ENCODE data around the gene PPFIBP1. TPM values are rescaled to one million over a fixed set of nuclear protein-coding genes. Genes with fewer than 3 reads are reported as not detected.

PPFIBP1 gene
- total and polyA plus RNA-seq, 4 donors = 13.6 to 150 (median 63.1) TPM

- ATAC-seq (ENCODE audit: insufficient read depth, low FRiP score) (no peak), DNase-seq (no peak)
- H3K27ac ChIP-seq (ENCODE audit: low read depth in 1 of 2, low read length in 1 of 2) = no peak overlapping the region
- H3K36me3 ChIP-seq (ENCODE audit: control insufficient read depth in 4 of 4, insufficient read depth in 4 of 4, low read length in 4 of 4) = peaks cover 23 to 64% (median 32%) of the 10 kb centered on the region in 4 donors
- TF ChIP-seq, protein P1, sequence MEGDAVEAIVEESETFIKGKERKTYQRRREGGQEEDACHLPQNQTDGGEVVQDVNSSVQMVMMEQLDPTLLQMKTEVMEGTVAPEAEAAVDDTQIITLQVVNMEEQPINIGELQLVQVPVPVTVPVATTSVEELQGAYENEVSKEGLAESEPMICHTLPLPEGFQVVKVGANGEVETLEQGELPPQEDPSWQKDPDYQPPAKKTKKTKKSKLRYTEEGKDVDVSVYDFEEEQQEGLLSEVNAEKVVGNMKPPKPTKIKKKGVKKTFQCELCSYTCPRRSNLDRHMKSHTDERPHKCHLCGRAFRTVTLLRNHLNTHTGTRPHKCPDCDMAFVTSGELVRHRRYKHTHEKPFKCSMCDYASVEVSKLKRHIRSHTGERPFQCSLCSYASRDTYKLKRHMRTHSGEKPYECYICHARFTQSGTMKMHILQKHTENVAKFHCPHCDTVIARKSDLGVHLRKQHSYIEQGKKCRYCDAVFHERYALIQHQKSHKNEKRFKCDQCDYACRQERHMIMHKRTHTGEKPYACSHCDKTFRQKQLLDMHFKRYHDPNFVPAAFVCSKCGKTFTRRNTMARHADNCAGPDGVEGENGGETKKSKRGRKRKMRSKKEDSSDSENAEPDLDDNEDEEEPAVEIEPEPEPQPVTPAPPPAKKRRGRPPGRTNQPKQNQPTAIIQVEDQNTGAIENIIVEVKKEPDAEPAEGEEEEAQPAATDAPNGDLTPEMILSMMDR (IDR thresholded peaks at IDR 0.05; ENCODE audit: control extremely low read depth, extremely low read depth) = no peak
- no peak overlapping the region for H3K4me3 ChIP-seq
- no peaks in the 10 kb centered on the region for H3K4me1 ChIP-seq (ENCODE audit: control insufficient read depth in 5 of 5, insufficient read depth in 5 of 5, low read length in 5 of 5)
- H3K9ac ChIP-seq (ENCODE audit: insufficient read depth in 1 of 2, low read length in 2 of 2) = no peak overlapping the region
- no peaks in the 10 kb centered on the region for H3K9me3 ChIP-seq (ENCODE audit: control insufficient read depth in 4 of 4, insufficient read depth in 3 of 4, low read length in 3 of 4)
- H3K27me3 ChIP-seq (ENCODE audit: control insufficient read depth in 3 of 3, insufficient read depth in 3 of 3, low read length in 2 of 3) = no peaks in the 10 kb centered on the region
Observed at GRCh38 chr12:27686147-27686546, 162.1 kb downstream of the PPFIBP1 start.

GRCh38 chr12:27688671-27689070 is 164.7 kb downstream of the PPFIBP1 start:
- TF ChIP-seq, protein P1 (IDR thresholded peaks at IDR 0.05; ENCODE audit: control extremely low read depth, extremely low read depth) = no peak
- no peak overlapping the region for H3K27ac ChIP-seq (ENCODE audit: low read depth in 1 of 2, low read length in 1 of 2)
- H3K9ac ChIP-seq (ENCODE audit: insufficient read depth in 1 of 2, low read length in 2 of 2) = no peak overlapping the region
- no peaks in the 10 kb centered on the region for H3K4me1 ChIP-seq (ENCODE audit: control insufficient read depth in 5 of 5, insufficient read depth in 5 of 5, low read length in 5 of 5)
- no peaks in the 10 kb centered on the region for H3K27me3 ChIP-seq (ENCODE audit: control insufficient read depth in 3 of 3, insufficient read depth in 3 of 3, low read length in 2 of 3)
- no peak for DNase-seq
- whole genome bisulfite sequencing, 2 donors = 87 to 95% methylated on average over 3 of the region's 3 CpGs
- no peak for ATAC-seq (ENCODE audit: insufficient read depth, low FRiP score)
- no peaks in the 10 kb centered on the region for H3K9me3 ChIP-seq (ENCODE audit: control insufficient read depth in 4 of 4, insufficient read depth in 3 of 4, low read length in 3 of 4)
- no peak overlapping the region for H3K4me3 ChIP-seq
- peaks cover 22 to 58% (median 34%) of the 10 kb centered on the region in 4 donors for H3K36me3 ChIP-seq (ENCODE audit: control insufficient read depth in 4 of 4, insufficient read depth in 4 of 4, low read length in 4 of 4)

DNA sequence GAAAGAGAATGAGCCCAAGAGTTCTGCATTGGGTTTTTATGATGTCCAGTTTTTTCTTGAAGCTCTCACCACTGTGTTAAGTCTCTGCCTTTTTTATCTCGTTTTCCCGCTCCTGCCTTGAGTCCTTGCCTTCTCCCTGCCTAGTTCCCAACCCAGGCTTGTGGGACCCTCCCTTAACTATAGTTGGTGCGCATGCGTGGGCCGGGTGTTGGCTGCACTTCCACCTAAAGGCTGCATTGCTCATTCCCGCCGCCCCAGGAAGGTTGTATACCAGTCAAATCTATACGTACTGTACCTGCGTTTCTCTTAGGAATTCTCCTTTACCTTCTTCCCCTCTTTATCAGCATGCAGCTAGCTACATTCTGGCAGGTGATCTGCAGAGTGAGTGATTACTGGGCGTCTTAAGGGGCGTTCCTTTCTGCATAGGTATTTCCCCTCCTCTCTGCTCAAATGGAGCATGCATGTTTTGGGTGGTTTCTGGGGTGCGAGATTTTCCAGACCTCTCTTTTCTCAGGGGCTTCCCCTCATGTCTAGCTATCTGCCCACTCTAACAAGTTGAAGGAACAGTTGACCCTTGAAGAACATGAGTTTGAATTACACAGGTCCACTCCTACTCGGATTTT is 165.7 kb downstream of the PPFIBP1 start:
- Histone ChIP-seq H3K27me3 (ENCODE audit: control insufficient read depth in 3 of 3, insufficient read depth in 3 of 3, low read length in 2 of 3) (no peaks in the 10 kb centered on the region), H3K27ac (ENCODE audit: low read depth in 1 of 2, low read length in 1 of 2) (no peak overlapping the region), H3K9ac (ENCODE audit: insufficient read depth in 1 of 2, low read length in 2 of 2) (no peak overlapping the region), H3K4me1 (ENCODE audit: control insufficient read depth in 5 of 5, insufficient read depth in 5 of 5, low read length in 5 of 5) (no peaks in the 10 kb centered on the region), H3K36me3 (ENCODE audit: control insufficient read depth in 4 of 4, insufficient read depth in 4 of 4, low read length in 4 of 4) (peaks cover 22 to 57% (median 34%) of the 10 kb centered on the region in 4 donors), H3K9me3 (ENCODE audit: control insufficient read depth in 4 of 4, insufficient read depth in 3 of 4, low read length in 3 of 4) (no peaks in the 10 kb centered on the region), H3K4me3 (no peak overlapping the region)
- TF ChIP-seq, protein P1 (IDR thresholded peaks at IDR 0.05; ENCODE audit: control extremely low read depth, extremely low read depth) = no peak
- WGBS, 2 donors = 94 to 97% methylated on average over 13 of the region's 13 CpGs
- DNase-seq (no peak), ATAC-seq (ENCODE audit: insufficient read depth, low FRiP score) (no peak)

GRCh38 chr12:27693403-27693802 is 169.4 kb downstream of the PPFIBP1 start:
- Histone ChIP-seq H3K27me3 (ENCODE audit: control insufficient read depth in 3 of 3, insufficient read depth in 3 of 3, low read length in 2 of 3) (no peaks in the 10 kb centered on the region), H3K9ac (ENCODE audit: insufficient read depth in 1 of 2, low read length in 2 of 2) (no peak overlapping the region), H3K36me3 (ENCODE audit: control insufficient read depth in 4 of 4, insufficient read depth in 4 of 4, low read length in 4 of 4) (peaks cover 19 to 42% (median 31%) of the 10 kb centered on the region in 4 donors), H3K4me1 (ENCODE audit: control insufficient read depth in 5 of 5, insufficient read depth in 5 of 5, low read length in 5 of 5) (no peaks in the 10 kb centered on the region), H3K4me3 (no peak overlapping the region), H3K9me3 (ENCODE audit: control insufficient read depth in 4 of 4, insufficient read depth in 3 of 4, low read length in 3 of 4) (no peaks in the 10 kb centered on the region), H3K27ac (ENCODE audit: low read depth in 1 of 2, low read length in 1 of 2) (no peak overlapping the region)
- no peak for ATAC-seq (ENCODE audit: insufficient read depth, low FRiP score)
- TF ChIP-seq, protein P1 (IDR thresholded peaks at IDR 0.05; ENCODE audit: control extremely low read depth, extremely low read depth) = no peak
- 90 to 95% methylated on average over 2 of the region's 2 CpGs for WGBS, 2 donors
- no peak for DNase-seq

Data from lung (tissue), 12 donors.